Stimulated activated naive CD8-positive, alpha-beta T cell treated with anti-CD3 and anti-CD28 coated beads, Interleukin-15, amount 100 ng/mL, for 72 hours (primary cell): ENCODE data around the gene UCP2.

Source experiments
- ATAC-seq: fragments of 150-1000 bp; cut with Tn5 transposase; 2 replicates; pipeline ENCODE4 v1.10.0; 2021; ENCODE audit warnings: mild to moderate bottlenecking, moderate library complexity
- DNase-seq, 2 donors: peaks; one replicate each; pipeline ENCODE4 v3.0.0; 2021 to 2022
- H3K27ac Mint-ChIP-seq, 2 donors: one replicate each; pipeline ENCODE4 v1.8.0; 2022; ENCODE audit warnings: mild to moderate bottlenecking in 2 of 2, mixed read lengths in 2 of 2, moderate library complexity in 2 of 2
- H3K27me3 Mint-ChIP-seq: one replicate; pipeline ENCODE4 v1.8.0; 2022; ENCODE audit warnings: mixed read lengths
- H3K4me1 Mint-ChIP-seq: one replicate; pipeline ENCODE4 v1.8.0; 2022; ENCODE audit warnings: mild to moderate bottlenecking, mixed read lengths
- H3K4me3 Mint-ChIP-seq, 2 donors: one replicate each; pipeline ENCODE4 v1.8.0; 2022; ENCODE audit warnings: mild to moderate bottlenecking in 2 of 2, mixed read lengths in 2 of 2, moderate library complexity in 1 of 2
- H3K9me3 Mint-ChIP-seq, 2 donors: one replicate each; pipeline ENCODE4 v1.8.0; 2022; ENCODE audit warnings: mixed read lengths in 2 of 2

Gene UCP2

GRCh38 chr11:73969991-73970800 lies 12.4 kb downstream of the UCP2 start:
- H3K4me3 Mint-ChIP-seq, result no peak overlapping the region
- no peaks in the 10 kb centered on the region for H3K27me3 Mint-ChIP-seq
- peak overlapping the region; percentile 77 to 79 for H3K27ac Mint-ChIP-seq
- peaks cover 87% of the 10 kb centered on the region for H3K4me1 Mint-ChIP-seq
- ATAC-seq (peak; percentile 55), DNase-seq (peak in 1 of 2 donors; percentile 35)
- no peaks in the 10 kb centered on the region for H3K9me3 Mint-ChIP-seq

DNA sequence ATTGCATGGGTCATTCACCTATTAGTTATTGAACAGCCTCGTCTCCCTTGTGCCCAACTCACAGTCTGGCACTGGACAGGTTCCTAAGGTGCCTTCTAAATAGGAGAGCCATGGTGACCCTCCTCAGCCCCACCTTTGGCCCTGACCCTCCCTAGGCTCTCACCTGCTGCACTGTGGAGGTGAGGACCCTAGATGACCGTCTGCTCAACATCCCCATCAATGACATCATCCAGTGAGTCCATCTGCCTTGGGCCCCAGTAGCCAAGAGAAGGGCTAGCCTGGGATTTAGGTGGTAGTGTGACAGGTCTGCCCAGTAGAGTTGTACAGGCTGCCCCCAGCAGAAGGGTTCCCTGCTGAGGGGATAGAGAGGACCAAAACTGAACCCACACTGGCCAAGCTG lies 13.6 kb downstream of the UCP2 start:
- Mint-ChIP-seq H3K4me1 (peaks cover 87% of the 10 kb centered on the region), H3K4me3 (no peak overlapping the region), H3K27ac (no peak overlapping the region), H3K9me3 (no peaks in the 10 kb centered on the region), H3K27me3 (no peaks in the 10 kb centered on the region)
- DNase-seq (no peak), ATAC-seq (no peak)

GRCh38 chr11:73968356-73968966 lies 14.2 kb downstream of the UCP2 start:
- H3K9me3 Mint-ChIP-seq, result no peaks in the 10 kb centered on the region
- ATAC-seq (no peak), DNase-seq (no peak)
- H3K27me3 Mint-ChIP-seq, result no peaks in the 10 kb centered on the region
- peaks cover 85% of the 10 kb centered on the region for H3K4me1 Mint-ChIP-seq
- no peak overlapping the region for H3K4me3 Mint-ChIP-seq
- H3K27ac Mint-ChIP-seq, result peak overlapping the region in 1 of 2 donors; percentile 54

DNA sequence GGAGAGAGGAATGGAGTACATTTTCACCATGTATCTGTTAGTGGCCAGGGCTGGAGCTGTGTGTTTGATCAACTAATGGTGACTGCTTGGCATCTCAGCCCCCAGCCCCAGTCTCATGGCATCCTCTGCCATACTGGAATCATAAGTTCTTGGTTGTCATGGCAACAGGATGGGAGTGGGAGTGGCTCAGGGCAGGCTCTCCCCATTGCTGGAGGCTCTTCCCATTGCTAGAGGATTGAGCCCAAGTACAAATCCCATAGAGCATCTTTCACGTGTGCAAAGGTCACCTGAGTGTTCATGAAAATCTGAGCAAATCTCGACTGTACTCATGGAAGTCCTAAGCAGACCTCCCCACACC lies 16.9 kb downstream of the UCP2 start:
- Mint-ChIP-seq H3K4me1 (peaks cover 58% of the 10 kb centered on the region), H3K4me3 (no peak overlapping the region), H3K27ac (peak overlapping the region in 1 of 2 donors; percentile 72), H3K27me3 (no peaks in the 10 kb centered on the region), H3K9me3 (no peaks in the 10 kb centered on the region)
- DNase-seq (no peak), ATAC-seq (no peak)

DNA sequence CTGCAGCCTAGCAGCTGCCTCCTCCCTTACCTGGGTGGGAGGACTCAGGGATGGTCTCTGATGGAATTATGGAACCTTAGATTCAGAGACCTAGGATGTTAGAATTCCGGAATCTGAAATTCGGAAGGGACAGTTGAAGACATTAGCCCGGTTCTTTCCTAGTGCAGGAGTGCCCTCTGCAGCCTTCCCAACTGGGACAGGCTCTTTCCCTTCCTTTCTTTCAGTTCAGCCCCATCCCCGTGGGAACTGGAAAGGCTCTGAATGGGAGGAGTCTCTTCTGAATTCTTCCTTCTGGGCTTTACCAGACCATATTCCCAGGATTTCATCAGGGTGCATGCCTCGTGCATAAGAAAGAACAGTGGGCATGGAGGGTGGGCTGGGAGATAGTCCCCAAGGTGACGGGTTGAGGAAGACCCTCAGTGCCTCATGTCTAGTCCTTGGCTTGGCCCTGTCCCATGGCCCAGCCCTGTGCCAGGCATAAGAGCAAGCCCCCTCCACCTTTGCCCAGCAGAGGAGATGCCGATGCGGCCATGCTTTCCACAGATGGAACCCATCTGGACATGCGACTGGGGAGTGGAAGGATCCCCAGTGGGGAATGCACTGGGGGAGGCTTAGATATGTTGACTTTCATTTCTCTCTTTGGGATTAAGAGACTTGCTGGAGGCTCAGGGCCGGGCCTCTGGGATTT lies 17.4 kb downstream of the UCP2 start:
- Mint-ChIP-seq H3K27ac (peak overlapping the region in 1 of 2 donors; percentile 72), H3K9me3 (no peaks in the 10 kb centered on the region), H3K27me3 (no peaks in the 10 kb centered on the region), H3K4me3 (peak overlapping the region in 1 of 2 donors; percentile 56), H3K4me1 (peaks cover 53% of the 10 kb centered on the region)
- DNase-seq (no peak), ATAC-seq (no peak)

- Mint-ChIP-seq H3K9me3 (no peaks in the 10 kb centered on the region), H3K27ac (peak overlapping the region in 1 of 2 donors; percentile 35), H3K4me1 (peaks cover 39% of the 10 kb centered on the region), H3K4me3 (peak overlapping the region in 1 of 2 donors; percentile 13), H3K27me3 (no peaks in the 10 kb centered on the region)
- ATAC-seq, result no peak
- no peak for DNase-seq
Observed at GRCh38 chr11:73963861-73964260, 18.8 kb downstream of the UCP2 start.

GRCh38 chr11:73962101-73962705 lies 20.4 kb downstream of the UCP2 start:
- H3K27me3 Mint-ChIP-seq, result peaks cover 12% of the 10 kb centered on the region
- H3K4me1 Mint-ChIP-seq, result peaks cover 30% of the 10 kb centered on the region
- H3K9me3 Mint-ChIP-seq, result no peaks in the 10 kb centered on the region
- ATAC-seq (no peak), DNase-seq (no peak)
- peak overlapping the region in 1 of 2 donors; percentile 62 for H3K27ac Mint-ChIP-seq
- H3K4me3 Mint-ChIP-seq, result no peak overlapping the region

- Mint-ChIP-seq H3K27ac (no peak overlapping the region), H3K4me1 (peaks cover 36% of the 10 kb centered on the region), H3K27me3 (peaks cover 21% of the 10 kb centered on the region), H3K9me3 (no peaks in the 10 kb centered on the region), H3K4me3 (no peak overlapping the region)
- no peak for ATAC-seq
- no peak for DNase-seq
Observed at GRCh38 chr11:73961321-73961720, 21.3 kb downstream of the UCP2 start.

DNA sequence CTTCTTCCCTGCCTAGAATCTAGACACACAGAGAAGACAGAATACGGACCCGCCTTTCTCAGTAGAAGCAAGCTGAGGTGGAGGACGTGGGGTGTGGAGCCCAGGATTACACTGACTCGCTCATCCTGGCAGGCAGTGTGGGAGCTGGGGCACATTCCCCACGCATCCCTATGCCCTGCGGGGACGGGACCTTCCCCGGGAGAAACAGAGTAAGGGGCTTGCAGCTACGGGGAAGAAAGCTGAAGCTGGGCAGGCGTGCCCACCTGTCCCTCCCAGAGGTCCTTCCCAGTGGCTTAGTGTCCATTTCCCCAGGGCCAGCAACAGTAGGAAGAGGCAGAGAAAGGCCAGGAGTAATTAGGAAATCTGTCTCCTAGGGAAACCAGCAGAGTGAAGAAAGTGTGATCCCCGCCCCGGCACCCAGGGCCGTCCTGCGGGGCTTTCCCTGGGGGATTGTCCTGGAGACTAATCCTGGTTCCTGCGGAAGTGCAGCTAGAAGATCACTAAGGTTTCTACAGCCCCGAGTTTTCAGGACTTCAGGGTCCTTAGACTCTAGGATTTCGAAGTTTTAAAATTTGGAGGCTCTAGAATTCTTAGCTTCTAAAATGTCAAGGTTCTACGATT lies 24.0 kb downstream of the UCP2 start:
- ATAC-seq, result no peak
- H3K9me3 Mint-ChIP-seq, result no peaks in the 10 kb centered on the region
- H3K27ac Mint-ChIP-seq, result no peak overlapping the region
- no peak overlapping the region for H3K4me3 Mint-ChIP-seq
- peaks cover 27% of the 10 kb centered on the region for H3K27me3 Mint-ChIP-seq
- DNase-seq, result no peak
- H3K4me1 Mint-ChIP-seq, result peaks cover 12% of the 10 kb centered on the region

GRCh38 chr11:73957654-73958361 lies 24.8 kb downstream of the UCP2 start:
- Mint-ChIP-seq H3K4me1 (peaks cover 12% of the 10 kb centered on the region), H3K27ac (peak overlapping the region in 1 of 2 donors; percentile 65), H3K27me3 (peaks cover 27% of the 10 kb centered on the region), H3K4me3 (peak overlapping the region; percentile 47 to 67), H3K9me3 (no peaks in the 10 kb centered on the region)
- ATAC-seq, result peak; percentile 31
- DNase-seq, result no peak

DNA sequence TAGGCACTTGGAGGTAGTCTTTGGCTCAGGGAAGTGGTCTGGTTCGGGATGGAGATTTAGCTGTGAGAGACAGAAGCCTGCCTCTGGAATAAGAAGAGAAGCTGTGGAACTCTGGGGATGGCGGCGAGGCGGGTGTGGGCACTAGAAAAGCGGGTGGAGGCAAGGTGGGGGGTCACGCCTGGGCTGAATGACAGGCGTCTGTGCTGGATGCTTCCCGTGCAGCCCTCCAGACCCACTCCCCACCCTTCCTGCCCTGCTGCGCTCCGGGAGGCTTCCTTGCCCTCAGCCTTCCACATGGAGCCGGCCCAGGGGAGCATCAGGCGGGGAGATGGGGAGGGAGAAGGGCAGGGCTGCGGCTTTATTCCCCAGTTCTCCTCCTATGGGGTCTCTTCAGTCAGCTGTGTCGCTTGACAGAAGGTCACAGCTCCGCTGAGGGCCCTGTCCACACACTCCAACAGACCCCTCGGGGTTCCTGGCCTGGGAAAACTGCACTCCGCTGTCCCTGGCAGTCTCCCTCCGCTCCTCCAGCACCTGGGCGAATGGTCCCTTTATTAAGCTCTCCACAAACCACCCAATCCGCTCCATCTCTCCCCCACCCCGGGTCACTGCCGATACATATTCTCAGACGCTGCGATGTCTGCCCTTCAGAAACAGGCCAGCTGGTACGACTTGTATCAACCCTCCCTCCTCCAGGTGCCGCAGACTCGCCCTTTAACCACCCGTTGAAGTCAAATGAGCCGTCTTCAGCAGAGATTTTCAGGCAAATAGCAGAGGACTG lies 25.6 kb downstream of the UCP2 start:
- no peaks in the 10 kb centered on the region for H3K9me3 Mint-ChIP-seq

DNA sequence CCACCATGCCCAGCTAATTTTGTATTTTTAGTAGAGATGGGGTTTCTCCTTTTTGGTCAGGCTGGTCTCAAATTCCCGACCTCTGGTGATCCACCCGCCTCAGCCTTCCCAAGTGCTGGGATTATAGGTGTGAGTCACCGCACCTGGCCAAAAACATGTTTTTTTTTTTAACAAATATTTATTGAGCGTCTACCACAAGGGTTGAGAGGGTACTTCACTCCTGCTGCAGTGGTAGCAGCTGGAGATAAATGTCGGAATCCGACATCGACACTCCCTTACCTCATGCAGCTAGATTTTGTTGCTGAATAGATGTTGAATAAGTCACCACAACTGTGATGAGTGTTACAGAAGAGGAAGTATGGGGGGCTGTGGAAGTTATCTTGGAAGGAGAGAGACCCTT lies 30.8 kb downstream of the UCP2 start:
- DNase-seq (no peak), ATAC-seq (no peak)
- Mint-ChIP-seq H3K27ac (no peak overlapping the region), H3K9me3 (no peaks in the 10 kb centered on the region), H3K27me3 (peaks cover 11% of the 10 kb centered on the region), H3K4me3 (no peak overlapping the region), H3K4me1 (peaks cover 2% of the 10 kb centered on the region)

More for the DNA sequence above, 25.6 kb downstream of the UCP2 start:
- DNase-seq (no peak), ATAC-seq (peak; percentile 18)
- Mint-ChIP-seq H3K4me3 (peak overlapping the region; percentile 47 to 67), H3K27ac (peak overlapping the region in 1 of 2 donors; percentile 65), H3K27me3 (peaks cover 27% of the 10 kb centered on the region), H3K4me1 (peaks cover 12% of the 10 kb centered on the region)

- Mint-ChIP-seq H3K9me3 (no peaks in the 10 kb centered on the region), H3K27ac (peak within 1 kb of the TSS in 1 of 2 donors; percentile 9), H3K4me1 (no peaks in the 10 kb centered on the region), H3K4me3 (no peak within 1 kb of the TSS), H3K27me3 (peaks cover 4% of the 10 kb centered on the region)
- DNase-seq, result no peak
- ATAC-seq, result peak; percentile 68
Observed at GRCh38 chr11:73950869-73951710, 31.6 kb downstream of the UCP2 start, which contains the start of gene DNAJB13. Gene DNAJB13, plus strand, starts transcription at chr11:73951026. Its CDS starts 44 bp downstream, at chr11:73951070.
